ENCODE data around the gene KLF17.

The KLF17 gene

GRCh38 chr1:44147582-44147981, 29.0 kb downstream of the KLF17 start:
- Mint-ChIP-seq H3K36me3 (ENCODE audit: insufficient read depth) (peaks cover 3% of the 10 kb centered on the region), H3K9me3 (peaks cover 9 to 11% of the 10 kb centered on the region in 2 donors), H3K4me3 (no peak overlapping the region), H3K27me3 (peaks cover 29 to 33% of the 10 kb centered on the region in 2 donors), H3K27ac (no peak overlapping the region), H3K4me1 (ENCODE audit: low read depth in 2 of 2) (no peaks in the 10 kb centered on the region)
- no peak for DNase-seq
- no peak for ATAC-seq (replicated peaks)

DNA sequence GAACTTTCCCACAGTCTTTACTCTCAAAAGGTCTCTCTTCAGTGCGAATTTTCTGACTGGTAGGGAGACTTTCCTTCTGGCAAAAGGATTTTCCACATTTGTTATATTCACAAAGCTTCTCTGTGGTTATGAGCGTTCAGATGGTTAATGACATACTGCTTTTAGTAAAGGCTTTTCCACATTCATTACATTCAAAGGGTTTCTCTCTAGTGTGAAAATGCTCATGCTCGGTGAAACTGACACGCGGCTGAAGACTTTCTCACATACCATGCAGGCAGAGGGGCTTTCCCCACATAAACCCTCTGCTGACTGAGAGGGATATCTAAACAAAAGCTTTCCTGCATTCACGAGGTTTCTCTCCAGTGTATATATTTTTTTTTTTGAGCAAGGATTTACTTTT, 32.7 kb downstream of the KLF17 start:
- no peaks in the 10 kb centered on the region for H3K4me1 Mint-ChIP-seq (ENCODE audit: low read depth in 2 of 2)
- H3K4me3 Mint-ChIP-seq, result no peak overlapping the region
- no peak for ATAC-seq (replicated peaks)
- H3K27ac Mint-ChIP-seq, result no peak overlapping the region
- peaks cover 3% of the 10 kb centered on the region for H3K36me3 Mint-ChIP-seq (ENCODE audit: insufficient read depth)
- no peaks in the 10 kb centered on the region for H3K9me3 Mint-ChIP-seq
- H3K27me3 Mint-ChIP-seq, result peaks cover 40 to 45% of the 10 kb centered on the region in 2 donors
- no peak for DNase-seq

- Mint-ChIP-seq H3K27ac (no peak overlapping the region), H3K9me3 (no peaks in the 10 kb centered on the region), H3K27me3 (peaks cover 40 to 45% of the 10 kb centered on the region in 2 donors), H3K4me3 (no peak overlapping the region), H3K36me3 (ENCODE audit: insufficient read depth) (peaks cover 3% of the 10 kb centered on the region), H3K4me1 (ENCODE audit: low read depth in 2 of 2) (no peaks in the 10 kb centered on the region)
- ATAC-seq (replicated peaks), result no peak
- no peak for DNase-seq
These were observed 33.2 kb downstream of the KLF17 start for GRCh38 chr1:44151808-44152207.

- peaks cover 38 to 45% of the 10 kb centered on the region in 2 donors for H3K27me3 Mint-ChIP-seq
- ATAC-seq (replicated peaks), result no peak
- H3K9me3 Mint-ChIP-seq, result no peaks in the 10 kb centered on the region
These were observed 34.1 kb downstream of the KLF17 start for GRCh38 chr1:44152692-44153091.

DNA sequence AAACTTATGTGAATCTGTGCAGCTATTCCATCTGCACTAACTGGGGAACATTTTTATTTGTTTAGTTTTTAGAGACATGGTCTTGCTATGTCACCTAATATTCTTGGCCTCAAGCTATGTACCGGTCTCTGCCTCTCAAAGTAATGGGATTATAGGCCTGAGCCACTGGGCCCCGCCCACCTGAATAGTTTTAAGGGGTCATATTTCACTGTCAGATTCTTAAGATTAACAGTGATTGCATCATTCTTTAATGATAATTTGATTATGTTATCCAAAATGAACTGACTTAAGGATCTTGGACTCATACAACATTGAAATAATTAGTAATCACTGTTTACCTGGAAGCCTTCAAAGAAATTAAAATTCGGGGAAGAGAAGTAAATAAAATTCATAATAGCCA, 35.4 kb downstream of the KLF17 start:
- H3K4me1 Mint-ChIP-seq (ENCODE audit: low read depth in 2 of 2), result no peaks in the 10 kb centered on the region
- H3K27ac Mint-ChIP-seq, result no peak overlapping the region
- no peak overlapping the region for H3K4me3 Mint-ChIP-seq
- H3K27me3 Mint-ChIP-seq, result peaks cover 36 to 37% of the 10 kb centered on the region in 2 donors
- H3K9me3 Mint-ChIP-seq, result no peaks in the 10 kb centered on the region
- no peaks in the 10 kb centered on the region for H3K36me3 Mint-ChIP-seq (ENCODE audit: insufficient read depth)
- DNase-seq, result no peak
- ATAC-seq (replicated peaks), result no peak

More at GRCh38 chr1:44152692-44153091, 34.1 kb downstream of the KLF17 start:
- no peaks in the 10 kb centered on the region for H3K4me1 Mint-ChIP-seq (ENCODE audit: low read depth in 2 of 2)
- H3K36me3 Mint-ChIP-seq (ENCODE audit: insufficient read depth), result peaks cover 3% of the 10 kb centered on the region
- H3K4me3 Mint-ChIP-seq, result no peak overlapping the region
- DNase-seq, result no peak
- H3K27ac Mint-ChIP-seq, result no peak overlapping the region

DNA sequence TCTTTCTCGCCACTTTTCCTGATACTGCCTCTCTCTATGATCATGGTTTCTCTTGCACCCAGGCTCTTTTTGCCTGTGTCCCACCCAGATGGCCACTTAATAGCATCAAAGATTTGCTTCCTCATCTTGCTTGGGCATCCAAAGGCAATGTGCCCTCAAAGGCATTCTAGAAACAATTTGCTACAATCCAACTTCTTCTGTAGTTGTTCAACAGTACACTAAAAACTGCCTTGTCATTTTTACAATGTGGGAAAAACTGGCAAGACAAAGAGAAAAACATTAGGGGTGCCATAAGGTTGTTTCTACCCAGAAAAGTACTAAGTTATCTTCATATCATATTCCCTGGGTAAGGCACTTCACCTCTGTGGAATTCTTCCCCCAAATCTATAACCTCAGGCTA, 39.3 kb downstream of the KLF17 start:
- Mint-ChIP-seq H3K4me3 (no peak overlapping the region), H3K27ac (no peak overlapping the region), H3K4me1 (ENCODE audit: low read depth in 2 of 2) (no peaks in the 10 kb centered on the region), H3K9me3 (no peaks in the 10 kb centered on the region), H3K36me3 (ENCODE audit: insufficient read depth) (no peaks in the 10 kb centered on the region), H3K27me3 (peaks cover 8 to 13% of the 10 kb centered on the region in 2 donors)
- DNase-seq (no peak), ATAC-seq (replicated peaks) (no peak)

DNA sequence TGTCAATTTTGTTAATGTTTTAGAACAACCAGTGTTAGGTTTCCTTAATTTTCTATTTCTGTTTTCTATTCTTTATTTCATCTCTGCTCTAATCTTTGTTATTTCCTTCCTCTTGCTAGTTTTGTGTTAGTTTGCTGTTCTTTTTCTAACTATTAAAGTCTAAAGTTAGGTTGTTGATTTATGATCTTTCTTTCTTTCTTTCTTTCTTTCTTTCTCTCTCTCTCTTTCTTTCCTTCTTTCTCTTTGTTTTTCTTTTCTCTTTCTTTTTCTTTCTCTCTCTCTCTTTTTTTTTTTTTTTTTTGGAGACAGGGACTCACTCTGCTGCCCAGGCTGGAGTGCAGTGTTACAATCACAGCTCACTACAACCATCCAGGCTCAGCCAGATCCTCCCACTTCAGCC, 40.2 kb downstream of the KLF17 start:
- Mint-ChIP-seq H3K27me3 (peaks cover 0 to 3% of the 10 kb centered on the region in 2 donors), H3K4me3 (no peak overlapping the region), H3K36me3 (ENCODE audit: insufficient read depth) (no peaks in the 10 kb centered on the region), H3K4me1 (ENCODE audit: low read depth in 2 of 2) (no peaks in the 10 kb centered on the region), H3K9me3 (no peaks in the 10 kb centered on the region), H3K27ac (no peak overlapping the region)
- DNase-seq, result no peak
- no peak for ATAC-seq (replicated peaks)

DNA sequence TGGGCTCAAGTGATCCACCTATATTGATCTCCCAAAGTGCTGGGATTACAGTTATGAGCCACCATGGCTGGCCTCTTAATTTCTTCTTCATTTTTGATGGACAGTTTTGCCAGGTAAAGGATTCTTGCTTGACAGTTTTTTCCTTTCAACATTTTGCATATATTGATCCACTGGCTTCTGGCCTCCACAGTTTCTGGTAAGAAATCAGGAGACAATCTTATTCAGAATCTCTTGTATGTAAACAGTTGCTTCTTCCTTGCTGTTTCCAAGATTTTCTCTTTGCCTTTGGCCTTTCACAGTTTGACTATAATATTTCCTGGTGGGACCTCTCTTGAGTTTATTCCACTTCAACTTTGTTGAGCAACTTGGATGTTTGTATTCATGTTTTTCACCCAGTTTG, 42.9 kb downstream of the KLF17 start:
- ATAC-seq (replicated peaks) (no peak), DNase-seq (no peak)
- Mint-ChIP-seq H3K4me3 (no peak overlapping the region), H3K27me3 (peaks cover 0 to 17% of the 10 kb centered on the region in 2 donors), H3K9me3 (no peaks in the 10 kb centered on the region), H3K27ac (no peak overlapping the region), H3K36me3 (ENCODE audit: insufficient read depth) (no peaks in the 10 kb centered on the region), H3K4me1 (ENCODE audit: low read depth in 2 of 2) (no peaks in the 10 kb centered on the region)

DNA sequence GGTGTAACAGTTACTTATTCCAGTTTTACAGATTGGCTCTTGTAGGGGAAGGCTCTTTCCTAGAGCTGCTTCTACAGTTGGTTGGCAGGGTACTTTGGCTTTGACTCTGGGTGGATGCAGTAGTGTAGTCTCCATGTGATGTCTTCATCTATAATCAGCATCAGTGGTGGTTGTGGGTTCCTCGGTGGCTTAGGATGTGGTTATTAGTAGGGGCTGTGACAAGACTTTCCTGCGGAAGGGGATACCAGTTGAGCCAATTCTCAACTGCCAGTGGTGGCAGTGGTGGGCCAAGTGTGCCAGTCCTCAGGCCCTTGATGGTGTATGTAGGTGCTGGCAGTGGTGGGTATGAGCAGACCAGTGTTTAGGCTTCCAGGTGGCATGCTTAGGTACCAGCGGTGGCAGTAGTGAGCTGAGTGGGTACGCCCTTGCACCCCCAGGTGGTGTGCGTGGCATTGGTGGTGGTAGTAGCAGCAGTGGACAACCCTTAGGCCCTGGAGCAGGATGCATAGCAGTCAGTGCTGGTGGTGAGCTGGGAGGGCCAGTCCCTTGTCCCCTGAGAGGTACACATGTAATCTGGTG, 50.0 kb downstream of the KLF17 start:
- Mint-ChIP-seq H3K4me1 (ENCODE audit: low read depth in 2 of 2) (peaks cover 5 to 6% of the 10 kb centered on the region in 2 donors), H3K27me3 (peaks cover 35 to 76% of the 10 kb centered on the region in 2 donors), H3K4me3 (no peak overlapping the region), H3K9me3 (peaks cover 0 to 13% of the 10 kb centered on the region in 2 donors), H3K36me3 (ENCODE audit: insufficient read depth) (no peaks in the 10 kb centered on the region), H3K27ac (no peak overlapping the region)
- DNase-seq (no peak), ATAC-seq (replicated peaks) (no peak)

DNA sequence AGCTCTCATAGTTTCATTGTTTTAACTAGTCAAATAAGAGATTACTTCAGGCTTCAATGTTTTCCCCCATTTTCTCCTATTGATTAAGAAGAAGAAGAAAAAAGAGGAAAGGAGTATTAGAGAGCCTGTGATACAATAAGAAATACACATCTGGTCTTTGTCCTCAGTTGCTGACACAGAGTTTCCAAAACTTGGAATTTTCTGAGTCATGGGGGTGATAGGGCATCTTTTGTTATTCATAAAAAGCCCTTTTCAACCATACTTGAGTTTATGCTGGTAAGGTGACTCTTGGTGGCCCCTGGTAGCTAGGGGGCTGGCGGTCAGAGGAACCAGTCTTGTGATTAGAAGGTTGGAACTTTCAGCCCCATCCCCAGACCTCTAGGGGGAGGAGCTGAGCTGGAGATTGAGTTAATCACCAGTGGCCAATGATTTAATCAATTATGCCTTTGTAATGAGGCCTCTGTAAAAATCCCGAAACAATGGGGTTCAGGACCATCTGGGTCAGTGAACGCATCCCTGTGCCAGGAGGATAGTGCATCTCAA, 51.7 kb downstream of the KLF17 start:
- DNase-seq (no peak), ATAC-seq (replicated peaks) (no peak)
- H3K27ac Mint-ChIP-seq, result no peak overlapping the region
- H3K36me3 Mint-ChIP-seq (ENCODE audit: insufficient read depth), result no peaks in the 10 kb centered on the region
- peaks cover 41 to 70% of the 10 kb centered on the region in 2 donors for H3K27me3 Mint-ChIP-seq
- no peak overlapping the region for H3K4me3 Mint-ChIP-seq
- peaks cover 0 to 13% of the 10 kb centered on the region in 2 donors for H3K9me3 Mint-ChIP-seq
- H3K4me1 Mint-ChIP-seq (ENCODE audit: low read depth in 2 of 2), result peaks cover 5 to 6% of the 10 kb centered on the region in 2 donors

- ATAC-seq (replicated peaks) (no peak), DNase-seq (no peak)
- H3K4me3 Mint-ChIP-seq, result no peak overlapping the region
- H3K36me3 Mint-ChIP-seq (ENCODE audit: insufficient read depth), result no peaks in the 10 kb centered on the region
- H3K27me3 Mint-ChIP-seq, result peaks cover 30 to 33% of the 10 kb centered on the region in 2 donors
- H3K27ac Mint-ChIP-seq, result no peak overlapping the region
- H3K4me1 Mint-ChIP-seq (ENCODE audit: low read depth in 2 of 2), result no peaks in the 10 kb centered on the region
- no peaks in the 10 kb centered on the region for H3K9me3 Mint-ChIP-seq
These were observed 56.0 kb downstream of the KLF17 start for GRCh38 chr1:44174630-44175029.

Data from effector memory CD8-positive, alpha-beta T cell (primary cell).